Measurements from ENCODE around the gene GNG12.

The GNG12 gene

GRCh38 chr1:67752306-67752705 is 81.0 kb downstream of the GNG12 start:
- no peak for DNase-seq (ENCODE audit: low read depth)

DNA sequence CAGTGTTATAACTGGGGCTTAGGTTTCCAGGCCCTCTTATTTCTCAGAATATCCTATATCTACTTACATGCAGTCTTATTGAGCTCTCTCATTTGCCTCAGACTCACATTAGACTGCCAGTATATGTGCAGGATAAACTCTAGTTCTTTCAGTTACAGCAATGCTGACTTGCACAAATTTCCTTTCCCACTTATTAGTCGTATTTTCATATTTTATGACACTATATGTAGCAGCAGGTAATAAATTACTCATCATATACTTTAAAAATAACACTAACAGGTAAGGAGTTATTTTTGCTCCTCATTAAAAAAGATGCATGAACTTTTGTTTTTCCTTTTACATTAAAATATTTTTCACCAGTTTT is 82.6 kb downstream of the GNG12 start:
- no peak for DNase-seq (ENCODE audit: low read depth)

GRCh38 chr1:67749844-67750690 is 83.2 kb downstream of the GNG12 start:
- DNase-seq (ENCODE audit: low read depth) = no peak

GRCh38 chr1:67749263-67749843 is 83.9 kb downstream of the GNG12 start:
- no peak for DNase-seq (ENCODE audit: low read depth)

- DNase-seq (ENCODE audit: low read depth) = no peak
Observed at GRCh38 chr1:67748630-67749029, 84.6 kb downstream of the GNG12 start.

GRCh38 chr1:67747671-67748546 is 85.4 kb downstream of the GNG12 start:
- no peak for DNase-seq (ENCODE audit: low read depth)

GRCh38 chr1:67745875-67746698 is 87.2 kb downstream of the GNG12 start:
- DNase-seq (ENCODE audit: low read depth) = no peak

DNA sequence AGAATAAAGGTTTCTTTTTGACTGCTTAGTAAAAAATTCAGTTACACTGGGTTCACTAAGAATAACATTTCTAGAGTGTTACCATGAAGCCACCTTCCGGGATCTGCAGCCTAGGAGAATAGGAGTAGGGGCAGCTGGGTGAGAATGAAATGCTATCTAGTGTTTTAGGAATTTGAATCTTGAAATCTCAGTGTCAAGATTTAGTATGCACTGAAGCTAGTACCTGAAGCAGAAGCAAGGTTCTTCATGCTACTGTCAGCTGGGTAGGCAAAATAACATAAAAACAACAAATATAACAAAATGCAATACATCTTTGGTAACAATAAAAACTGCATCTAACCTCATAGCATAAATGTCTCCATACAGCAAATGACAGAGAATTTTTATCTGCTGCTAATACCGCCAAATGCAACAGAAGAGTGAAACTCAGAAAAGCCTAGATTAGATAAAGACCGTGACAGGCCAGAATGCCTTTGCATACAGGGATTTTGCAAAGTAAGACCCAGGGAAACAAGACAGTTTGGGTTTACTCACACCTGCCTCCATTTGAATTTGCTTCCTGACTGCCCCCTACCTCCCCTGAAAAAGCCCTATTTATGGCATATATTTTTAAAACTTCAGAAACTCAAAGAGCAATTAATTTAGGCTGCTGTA is 90.1 kb downstream of the GNG12 start:
- DNase-seq (ENCODE audit: low read depth) = no peak

GRCh38 chr1:67741736-67742135 is 91.5 kb downstream of the GNG12 start:
- no peak for DNase-seq (ENCODE audit: low read depth)

DNA sequence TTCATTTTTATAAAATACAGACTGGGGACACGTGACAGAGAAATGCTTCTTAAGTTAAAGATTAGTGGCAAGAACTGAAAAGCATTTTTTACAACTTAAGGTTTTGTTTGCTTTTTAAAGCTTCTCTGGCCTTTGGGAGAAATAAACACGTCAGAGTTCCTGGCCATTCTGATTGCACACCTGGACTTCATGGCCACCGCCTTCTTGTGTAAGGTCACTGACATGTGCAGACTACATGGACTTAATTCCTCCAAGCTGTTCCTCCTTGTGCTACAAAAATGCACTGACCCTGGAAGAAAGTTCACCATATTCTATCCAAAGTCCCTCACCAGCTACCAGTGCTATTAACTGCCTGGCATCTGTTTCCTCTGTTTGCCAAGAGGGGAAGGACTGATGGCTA is 92.1 kb downstream of the GNG12 start:
- DNase-seq (ENCODE audit: low read depth) = no peak

GRCh38 chr1:67740543-67740942 is 92.7 kb downstream of the GNG12 start:
- DNase-seq (ENCODE audit: low read depth) = no peak

DNA sequence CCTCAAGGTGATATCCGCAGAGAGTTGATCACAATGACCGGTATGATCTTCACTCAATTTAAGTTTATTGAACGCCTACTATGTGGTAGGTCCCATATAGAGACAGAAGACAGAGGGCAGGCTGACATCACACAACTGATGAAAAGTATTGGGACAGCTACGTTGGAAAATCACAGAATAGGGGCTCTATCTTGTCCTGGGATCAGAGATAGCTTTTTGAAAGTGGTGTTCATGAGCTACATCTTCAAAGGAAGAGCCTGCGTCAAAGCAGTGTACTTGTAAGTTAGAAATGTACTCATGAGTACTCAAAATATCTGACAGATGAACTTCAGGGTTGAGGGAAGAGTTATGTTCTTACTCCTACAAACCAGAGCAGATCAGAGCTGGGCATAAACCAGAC is 93.9 kb downstream of the GNG12 start:
- no peak for DNase-seq (ENCODE audit: low read depth)

DNA sequence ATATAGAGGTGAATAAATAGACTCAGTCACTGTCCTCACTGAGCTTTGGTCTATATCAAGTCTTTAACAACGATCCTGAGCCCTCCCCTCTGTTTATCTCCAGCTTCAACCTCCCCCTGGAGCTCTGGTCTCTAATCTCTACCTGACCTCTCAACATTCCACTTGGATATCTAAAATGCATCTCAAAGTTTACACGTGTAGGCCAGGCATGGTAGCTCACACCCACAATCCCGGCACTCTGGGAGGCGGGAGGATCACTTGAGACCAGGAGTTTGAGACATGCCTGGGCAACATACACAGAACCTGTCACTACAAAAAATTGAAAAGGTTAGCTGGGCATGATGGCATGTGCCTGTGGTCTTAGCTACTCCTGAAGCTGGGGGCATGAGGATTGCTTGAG is 94.9 kb downstream of the GNG12 start:
- no peak for DNase-seq (ENCODE audit: low read depth)

GRCh38 chr1:67737875-67738274 is 95.4 kb downstream of the GNG12 start:
- no peak for DNase-seq (ENCODE audit: low read depth)

GRCh38 chr1:67736750-67737149 is 96.5 kb downstream of the GNG12 start:
- no peak for DNase-seq (ENCODE audit: low read depth)

GRCh38 chr1:67735806-67736627 is 97.2 kb downstream of the GNG12 start:
- no peak for DNase-seq (ENCODE audit: low read depth)

DNA sequence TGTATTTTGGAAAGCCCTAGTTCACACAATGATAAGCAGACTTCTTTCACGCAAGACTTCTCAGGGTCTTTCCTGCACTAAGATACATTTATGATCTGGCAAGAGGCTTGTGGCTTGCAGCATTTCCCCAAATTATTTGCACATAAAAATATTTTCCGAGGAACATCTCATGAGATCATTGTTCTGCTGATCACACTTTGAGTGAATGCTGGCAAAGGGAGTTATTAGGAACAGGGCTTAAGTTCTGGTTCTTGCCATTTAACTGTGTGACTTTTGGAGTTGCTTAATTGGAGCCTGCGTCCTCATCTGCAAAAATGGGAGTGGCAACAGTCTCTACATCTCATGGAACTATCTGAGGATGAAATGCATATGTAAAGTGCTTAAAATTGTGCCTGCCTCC is 98.1 kb downstream of the GNG12 start:
- no peak for DNase-seq (ENCODE audit: low read depth)

GRCh38 chr1:67734323-67734690 is 99.0 kb downstream of the GNG12 start:
- DNase-seq (ENCODE audit: low read depth) = no peak

GRCh38 chr1:67733681-67734322 is 99.5 kb downstream of the GNG12 start:
- no peak for DNase-seq (ENCODE audit: low read depth)

- no peak for DNase-seq (ENCODE audit: low read depth)
Observed at GRCh38 chr1:67732750-67733151, 100.5 kb downstream of the GNG12 start.

Measured in activated T-helper 9 cell treated with anti-CD3 and anti-CD28 coated beads, Interleukin-2, amount 50 U/mL, for 16 hours (primary cell).